ENCODE data around the gene FKBP10. TPM values are rescaled to one million over a fixed set of nuclear protein-coding genes. Genes with fewer than 3 reads are reported as not detected.

Gene FKBP10, protein sequence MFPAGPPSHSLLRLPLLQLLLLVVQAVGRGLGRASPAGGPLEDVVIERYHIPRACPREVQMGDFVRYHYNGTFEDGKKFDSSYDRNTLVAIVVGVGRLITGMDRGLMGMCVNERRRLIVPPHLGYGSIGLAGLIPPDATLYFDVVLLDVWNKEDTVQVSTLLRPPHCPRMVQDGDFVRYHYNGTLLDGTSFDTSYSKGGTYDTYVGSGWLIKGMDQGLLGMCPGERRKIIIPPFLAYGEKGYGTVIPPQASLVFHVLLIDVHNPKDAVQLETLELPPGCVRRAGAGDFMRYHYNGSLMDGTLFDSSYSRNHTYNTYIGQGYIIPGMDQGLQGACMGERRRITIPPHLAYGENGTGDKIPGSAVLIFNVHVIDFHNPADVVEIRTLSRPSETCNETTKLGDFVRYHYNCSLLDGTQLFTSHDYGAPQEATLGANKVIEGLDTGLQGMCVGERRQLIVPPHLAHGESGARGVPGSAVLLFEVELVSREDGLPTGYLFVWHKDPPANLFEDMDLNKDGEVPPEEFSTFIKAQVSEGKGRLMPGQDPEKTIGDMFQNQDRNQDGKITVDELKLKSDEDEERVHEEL
- 676 and 811 TPM in 2 replicates for total RNA-seq

DNA sequence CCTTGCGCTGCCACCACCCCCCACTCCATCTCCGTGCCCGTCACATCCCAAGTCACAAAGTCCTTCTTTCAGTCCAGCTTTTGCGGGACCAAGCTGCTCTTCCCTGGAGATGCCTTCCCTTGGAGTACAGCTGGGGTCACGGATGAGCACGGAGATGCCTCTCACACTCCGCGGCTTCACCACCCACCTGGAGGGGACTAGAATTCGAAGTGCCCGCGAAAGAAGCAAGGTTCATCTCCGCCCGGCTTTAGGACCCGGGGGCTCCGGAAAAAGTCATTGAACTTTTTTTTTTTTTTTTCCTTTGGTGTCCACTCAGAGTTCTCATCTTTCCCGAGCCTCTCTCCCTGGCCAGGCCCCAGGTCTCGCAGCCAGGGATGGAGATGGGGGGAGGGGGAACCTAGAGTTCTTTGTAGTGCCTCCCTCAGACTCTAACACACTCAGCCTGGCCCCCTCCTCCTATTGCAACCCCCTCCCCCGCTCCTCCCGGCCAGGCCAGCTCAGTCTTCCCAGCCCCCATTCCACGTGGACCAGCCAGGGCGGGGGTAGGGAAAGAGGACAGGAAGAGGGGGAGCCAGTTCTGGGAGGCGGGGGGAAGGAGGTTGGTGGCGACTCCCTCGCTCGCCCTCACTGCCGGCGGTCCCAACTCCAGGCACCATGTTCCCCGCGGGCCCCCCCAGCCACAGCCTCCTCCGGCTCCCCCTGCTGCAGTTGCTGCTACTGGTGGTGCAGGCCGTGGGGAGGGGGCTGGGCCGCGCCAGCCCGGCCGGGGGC lies at the start of gene FKBP10:
Gene FKBP10, plus strand, starts transcription at position 624 of the 771 bp plus-strand sequence. Its CDS starts 31 bp downstream, at position 655.

DNA sequence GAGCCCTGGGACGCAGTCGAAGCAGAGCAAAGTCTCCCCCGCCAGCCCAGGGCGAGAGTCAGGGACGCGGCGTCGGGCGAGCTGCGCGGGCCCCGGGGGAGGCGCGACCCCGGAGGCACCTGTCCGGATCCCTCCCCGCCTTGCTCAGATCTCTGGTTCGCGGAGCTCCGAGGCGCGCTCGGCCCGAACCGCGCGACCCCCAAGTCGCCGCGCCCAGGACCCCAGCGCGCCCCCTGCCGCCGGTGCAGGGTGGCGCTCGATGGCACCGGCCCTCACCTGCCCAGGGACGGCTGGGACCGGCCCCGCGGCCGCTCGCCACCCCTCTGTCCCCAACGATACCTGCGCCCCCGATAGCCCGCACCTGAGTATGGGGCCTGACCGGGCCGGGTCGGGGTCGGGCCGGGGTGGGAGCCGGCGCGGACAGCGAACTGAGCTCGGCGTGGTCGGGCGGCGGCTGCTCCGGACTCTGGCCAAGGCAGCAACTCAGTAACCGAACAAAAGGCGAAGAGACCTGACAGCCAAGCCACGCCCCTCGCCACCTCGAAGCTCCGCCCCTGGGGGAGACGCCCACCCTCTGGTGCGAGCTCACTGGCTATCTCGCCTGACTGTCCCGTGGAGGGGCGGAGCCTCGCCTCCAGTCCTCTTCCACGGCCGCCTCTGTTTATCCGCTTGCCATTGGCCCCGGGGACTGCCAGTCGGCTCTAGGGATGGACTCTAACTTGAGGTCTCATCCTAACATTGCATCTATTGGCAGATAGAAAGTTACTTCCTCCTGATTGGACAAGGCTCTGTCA lies 26.4 kb upstream of the FKBP10 start, which contains the start of gene JUP:
Gene JUP, minus strand, starts transcription at position 485 of the 794 bp plus-strand sequence. CDS start 14,857 bp downstream, outside the sequence.

DNA sequence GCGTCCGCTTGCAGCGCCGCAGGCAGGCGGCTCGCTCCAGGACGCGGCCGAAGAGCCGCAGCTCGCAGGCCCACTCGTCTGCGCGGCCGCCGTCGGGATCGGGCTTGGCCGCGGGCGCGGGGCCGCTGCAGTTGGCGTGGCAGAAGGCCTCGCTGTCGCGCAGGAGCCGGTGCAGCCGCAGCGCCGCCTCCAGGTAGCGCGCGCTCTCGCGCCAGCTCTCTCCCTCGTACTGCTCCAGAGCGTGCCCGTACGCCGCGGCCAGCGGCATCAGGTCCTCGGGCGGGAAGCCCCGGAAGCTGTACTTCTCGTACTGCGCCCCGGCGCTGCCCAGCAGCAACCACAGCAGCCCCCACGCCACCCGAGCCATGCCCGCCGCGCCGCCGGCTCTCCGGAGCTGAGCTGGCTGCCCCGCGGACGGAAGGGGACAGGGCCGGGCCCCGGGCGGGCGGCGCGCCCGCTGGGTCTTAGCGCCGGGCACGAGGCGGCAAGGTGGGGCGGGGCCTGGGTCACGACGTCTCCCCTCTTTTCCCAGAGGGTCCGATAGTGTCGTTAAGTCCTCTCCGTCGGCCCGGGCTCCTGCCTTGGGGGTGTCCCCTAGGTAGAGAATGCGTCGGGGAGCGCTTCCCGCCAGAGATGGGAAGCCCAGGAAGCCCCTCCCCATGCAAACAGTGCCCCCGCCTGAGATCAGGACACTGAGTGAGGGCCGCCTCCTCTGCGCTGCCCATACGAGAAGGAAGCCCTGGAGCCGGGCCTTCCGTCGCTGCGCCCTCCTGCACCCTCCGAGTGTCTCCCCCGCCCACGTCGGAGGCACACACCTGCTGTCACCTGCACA lies 1.0 kb upstream of the FKBP10 start, which contains the start of gene P3H4:
Gene P3H4, minus strand, starts transcription at position 401 of the 832 bp plus-strand sequence. Its CDS starts 34 bp downstream, at position 367.

DNA sequence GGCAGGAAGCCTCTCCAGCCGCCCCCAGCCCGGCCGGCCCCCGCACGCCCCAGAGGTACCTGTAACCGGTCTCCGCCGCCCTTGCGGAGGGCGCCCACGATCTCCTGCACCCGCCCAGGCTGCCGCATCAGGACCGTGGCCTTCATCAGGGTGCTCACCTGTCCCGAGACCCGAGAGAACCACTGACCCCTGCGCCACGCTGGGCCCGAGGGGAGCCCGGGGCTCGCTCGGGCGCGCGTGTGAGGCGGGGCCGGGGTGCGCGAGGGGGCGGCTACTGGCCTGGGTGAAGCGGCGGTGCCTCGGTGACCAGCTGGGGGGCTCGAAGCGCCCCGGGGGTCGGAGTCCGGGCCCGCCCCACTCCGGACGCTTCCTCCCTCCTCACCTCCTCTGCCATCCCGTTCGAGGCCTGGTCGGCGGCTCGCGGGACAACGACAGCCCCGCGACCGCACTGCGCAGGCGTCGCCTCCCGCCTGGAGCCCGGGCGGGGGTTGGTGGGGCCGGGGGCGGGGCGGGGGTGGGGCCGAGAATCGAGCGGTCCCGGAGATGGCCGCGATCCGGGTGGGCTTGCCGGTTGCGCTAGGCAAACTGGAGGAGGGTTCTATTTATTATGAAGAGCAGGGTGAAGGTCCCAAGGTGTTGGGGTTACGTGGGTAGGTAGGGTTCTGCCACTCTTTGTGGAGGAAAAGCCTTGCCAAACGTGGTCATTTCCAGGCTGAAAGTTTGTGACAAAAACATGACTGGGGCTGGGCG lies 23.2 kb downstream of the FKBP10 start, which contains the start of gene NT5C3B:
Gene NT5C3B, minus strand, starts transcription at position 433 of the 750 bp plus-strand sequence. Its CDS starts 39 bp downstream, at position 394.

DNA sequence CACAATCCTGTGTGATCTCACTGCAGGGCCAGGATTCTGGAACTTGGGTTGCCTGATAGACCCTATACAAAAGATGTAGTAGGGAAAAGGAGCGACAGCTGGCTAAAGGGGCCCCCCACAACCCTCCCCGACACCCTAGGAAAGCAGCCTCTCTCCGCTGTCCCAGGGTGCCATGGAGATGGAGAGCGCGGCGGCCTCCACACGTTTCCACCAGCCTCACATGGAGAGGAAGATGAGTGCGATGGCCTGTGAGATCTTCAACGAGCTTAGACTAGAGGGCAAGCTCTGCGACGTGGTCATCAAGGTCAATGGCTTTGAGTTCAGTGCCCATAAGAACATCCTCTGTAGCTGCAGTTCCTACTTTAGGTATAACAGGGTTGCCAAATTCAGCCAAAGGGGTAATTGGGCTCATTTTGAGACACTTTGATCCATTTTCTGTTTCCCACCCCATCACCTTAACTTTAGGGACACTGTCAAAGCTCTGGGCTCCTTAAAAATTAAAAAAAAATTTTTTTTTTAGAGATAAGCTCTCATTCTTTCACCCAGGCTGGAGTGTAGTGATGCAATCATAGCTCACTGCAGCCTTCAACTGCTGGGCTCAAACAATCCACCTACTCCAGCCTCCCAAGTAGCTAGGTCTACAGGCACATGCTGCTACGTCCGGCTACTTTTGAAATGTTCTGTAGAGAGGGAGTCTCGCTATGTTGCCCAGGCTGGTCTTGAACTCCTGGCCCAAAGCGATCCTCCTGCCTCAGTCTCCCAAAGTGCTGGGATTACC lies 25.1 kb downstream of the FKBP10 start, which contains the start of gene KLHL10:
Gene KLHL10, plus strand, starts transcription at position 65 of the 778 bp plus-strand sequence. Its CDS starts 108 bp downstream, at position 173.

DNA sequence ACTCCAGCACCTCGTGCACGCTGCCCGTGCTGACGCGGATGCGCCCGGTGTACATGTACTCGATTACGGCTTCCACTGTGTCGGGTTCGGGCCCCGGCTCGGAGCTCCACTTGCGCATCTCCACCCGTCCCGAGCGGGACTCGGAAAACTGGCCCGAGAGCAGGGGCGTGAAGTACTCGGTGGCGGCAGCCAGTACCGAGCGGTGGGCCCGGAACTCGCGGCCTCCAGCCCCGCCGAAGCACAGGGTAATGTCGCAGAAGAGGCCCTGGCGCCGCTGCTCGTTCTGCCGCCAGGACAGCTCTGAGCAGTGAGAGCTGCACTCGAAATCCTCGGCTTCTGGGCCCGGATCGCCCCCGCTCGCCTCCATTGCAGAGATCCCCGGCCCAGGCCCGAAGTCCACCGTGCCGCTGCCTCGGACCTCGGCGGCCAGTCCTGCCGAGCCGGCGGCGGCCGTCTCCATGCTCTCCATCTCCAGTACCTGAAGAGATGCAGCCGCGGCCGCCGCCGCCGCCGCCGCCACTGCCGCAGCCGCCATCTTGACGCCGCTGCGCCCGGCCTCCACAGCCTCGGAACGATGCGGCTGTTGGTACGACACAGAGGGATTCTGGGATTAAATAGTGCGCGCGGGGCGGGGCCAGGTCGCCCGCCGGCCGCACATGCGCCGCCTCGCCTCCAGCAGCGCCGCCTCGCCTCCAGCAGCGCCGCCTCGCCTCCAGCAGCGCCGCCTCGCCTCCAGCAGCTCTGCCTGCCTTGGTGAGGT lies 52.2 kb downstream of the FKBP10 start, which contains the start of gene KLHL11:
Gene KLHL11, minus strand, starts transcription at position 588 of the 760 bp plus-strand sequence. Its CDS starts 53 bp downstream, at position 535.

Other genes starting within 250 kb of the FKBP10 start
- gene KRT9, start 240.9 kb upstream of the FKBP10 start, total RNA-seq, result not detected in 2 replicates
- gene KRT14, start 226.1 kb upstream of the FKBP10 start, total RNA-seq, result not detected in 2 replicates
- gene KRT16, start 200.2 kb upstream of the FKBP10 start, total RNA-seq, result not detected in 2 replicates
- gene KRT17, start 188.4 kb upstream of the FKBP10 start, total RNA-seq, result 0.54 and 0.65 TPM in 2 replicates
- gene EIF1, start 124.1 kb upstream of the FKBP10 start, total RNA-seq, result 109 and 140 TPM in 2 replicates
- gene GAST, start 100.7 kb upstream of the FKBP10 start, total RNA-seq, result not detected in 2 replicates
- gene HAP1, start 78.4 kb upstream of the FKBP10 start, total RNA-seq, result not detected in 2 replicates
- 54.1 and 57.0 TPM in 2 replicates for gene JUP, start 26.3 kb upstream of the FKBP10 start, total RNA-seq
- 86.3 and 93.0 TPM in 2 replicates for gene P3H4, start 1.1 kb upstream of the FKBP10 start, total RNA-seq
- gene NT5C3B, start 23.2 kb downstream of the FKBP10 start, total RNA-seq, result 43.9 and 65.1 TPM in 2 replicates
- gene KLHL10, start 24.8 kb downstream of the FKBP10 start, total RNA-seq, result not detected in 2 replicates
- 17.1 and 23.3 TPM in 2 replicates for gene KLHL11, start 52.4 kb downstream of the FKBP10 start, total RNA-seq
- gene ACLY, start 105.9 kb downstream of the FKBP10 start, total RNA-seq, result 187 and 262 TPM in 2 replicates
- 0.16 and 0.18 TPM in 2 replicates for gene ODAD4, start 117.6 kb downstream of the FKBP10 start, total RNA-seq
- 64.6 and 82.6 TPM in 2 replicates for gene CNP, start 153.8 kb downstream of the FKBP10 start, total RNA-seq
- 51.7 and 54.7 TPM in 2 replicates for gene DNAJC7, start 204.4 kb downstream of the FKBP10 start, total RNA-seq
- gene NKIRAS2, start 207.1 kb downstream of the FKBP10 start, total RNA-seq, result 60.7 and 84.6 TPM in 2 replicates
- 0.18 and 0.49 TPM in 2 replicates for gene C17orf113, start 237.6 kb downstream of the FKBP10 start, total RNA-seq